Sigmoid colon (tissue), 4 donors: Measurements from ENCODE around the gene BLCAP.

Source experiments
- CTCF ChIP-seq, 4 experiments: fragments of 450-650 bp in 3 of 4; fragments of 200-600 bp in 1 of 4; IDR thresholded peaks; one replicate each; pipeline ENCODE4 v1.5.1; 2016 to 2019; ENCODE audit warnings: antibody characterized with exemption in 4 of 4, mild to moderate bottlenecking in 3 of 4, moderate library complexity in 2 of 4
- EP300 ChIP-seq, 4 donors: sonication (generic); formaldehyde crosslinking; IDR thresholded peaks; one replicate each; pipeline ENCODE4 v1.6.1; 2017; ENCODE audit warnings: antibody characterized with exemption in 4 of 4
- POLR2A ChIP-seq, 2 donors: fragments of 450-650 bp; IDR thresholded peaks; one replicate each; pipeline ENCODE4 v1.6.1; 2016; ENCODE audit warnings: antibody characterized with exemption in 2 of 2, mild to moderate bottlenecking in 2 of 2, moderate library complexity in 2 of 2
- POLR2AphosphoS5 ChIP-seq, 4 donors: sonication (generic); formaldehyde crosslinking; IDR thresholded peaks; one replicate each; pipeline ENCODE4 v1.6.1; 2017; ENCODE audit warnings: antibody characterized with exemption in 4 of 4

GRCh38 chr20:37511610-37512275 lies 15.9 kb downstream of the BLCAP start:
- no peak for TF ChIP-seq POLR2AphosphoS5 (IDR thresholded peaks at IDR 0.05)
- no peak for TF ChIP-seq CTCF (IDR thresholded peaks at IDR 0.05)
- no peak for TF ChIP-seq POLR2A (IDR thresholded peaks at IDR 0.05)
- no peak for TF ChIP-seq EP300 (IDR thresholded peaks at IDR 0.05)
